HCEC 1CT (cell line): ENCODE results near the gene TBC1D17.
"Not testable (repeated sequence)": the region's sequence is repeated elsewhere in the genome, so short reads cannot be mapped to it uniquely, and the experiment has no call there.

Experiments
- DNase-seq: peaks from one replicate; pipeline ENCODE4 v3.0.0-alpha.2; 2017

The TBC1D17 gene

GRCh38 chr19:49924004-49924880 is 46.7 kb downstream of the TBC1D17 start:
- DNase-seq: no peak

GRCh38 chr19:49924881-49925210 is 47.3 kb downstream of the TBC1D17 start:
- not testable (repeated sequence) for DNase-seq

DNA sequence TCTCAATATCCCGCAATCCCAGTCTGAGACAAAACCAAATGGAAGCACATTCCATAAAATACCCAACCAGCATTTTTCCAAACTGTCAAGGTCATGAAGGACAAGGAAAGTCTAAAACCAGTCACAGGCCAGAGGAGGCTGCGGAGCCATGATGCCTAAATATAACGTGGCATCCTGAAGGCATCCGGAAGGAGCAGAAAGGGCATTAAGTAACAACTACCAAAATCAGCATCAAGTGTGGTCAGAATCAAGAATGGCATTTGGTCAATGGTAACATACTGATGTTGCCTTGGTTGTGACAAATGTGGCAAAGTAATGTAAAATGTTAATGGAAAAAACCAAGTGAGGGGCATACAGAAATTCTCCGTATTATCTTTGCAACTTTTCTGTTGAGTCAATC is 48.0 kb downstream of the TBC1D17 start:
- no peak for DNase-seq

GRCh38 chr19:49926515-49926914 is 49.0 kb downstream of the TBC1D17 start:
- DNase-seq: no peak

- no peak for DNase-seq
Observed at GRCh38 chr19:49927526-49928264, 50.2 kb downstream of the TBC1D17 start.

GRCh38 chr19:49929121-49929610 is 51.7 kb downstream of the TBC1D17 start, which contains the start of the genes ATF5 and NUP62:
Gene ATF5, plus strand, starts transcription at chr19:49929205. Its CDS starts 1,646 bp downstream, at chr19:49930851.
Gene NUP62, minus strand, starts transcription at chr19:49929504. Its CDS starts 19,697 bp downstream, at chr19:49909807.
- peak; percentile 71 for DNase-seq

- DNase-seq: peak; percentile 96
Observed at GRCh38 chr19:49929611-49930482, 52.3 kb downstream of the TBC1D17 start.

DNA sequence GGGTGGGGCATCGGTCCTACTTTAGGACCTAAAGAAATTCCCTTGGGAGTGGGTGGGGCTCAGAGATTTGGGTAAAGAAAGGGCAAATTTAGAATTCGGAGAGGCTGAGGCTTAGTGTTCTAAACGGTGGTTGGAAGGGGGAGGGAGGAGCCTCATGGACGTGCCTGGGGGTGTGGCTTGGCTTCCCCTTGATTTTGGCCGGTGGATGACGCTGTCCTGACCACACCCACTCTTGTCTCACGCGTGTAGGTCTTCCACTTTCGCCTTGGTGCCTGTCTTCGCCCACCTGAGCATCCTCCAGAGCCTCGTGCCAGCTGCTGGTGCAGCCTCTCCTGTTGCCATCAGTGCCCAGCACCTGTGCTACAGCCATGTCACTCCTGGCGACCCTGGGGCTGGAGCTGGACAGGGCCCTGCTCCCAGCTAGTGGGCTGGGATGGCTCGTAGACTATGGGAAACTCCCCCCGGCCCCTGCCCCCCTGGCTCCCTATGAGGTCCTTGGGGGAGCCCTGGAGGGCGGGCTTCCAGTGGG is 53.0 kb downstream of the TBC1D17 start:
- no peak for DNase-seq

DNA sequence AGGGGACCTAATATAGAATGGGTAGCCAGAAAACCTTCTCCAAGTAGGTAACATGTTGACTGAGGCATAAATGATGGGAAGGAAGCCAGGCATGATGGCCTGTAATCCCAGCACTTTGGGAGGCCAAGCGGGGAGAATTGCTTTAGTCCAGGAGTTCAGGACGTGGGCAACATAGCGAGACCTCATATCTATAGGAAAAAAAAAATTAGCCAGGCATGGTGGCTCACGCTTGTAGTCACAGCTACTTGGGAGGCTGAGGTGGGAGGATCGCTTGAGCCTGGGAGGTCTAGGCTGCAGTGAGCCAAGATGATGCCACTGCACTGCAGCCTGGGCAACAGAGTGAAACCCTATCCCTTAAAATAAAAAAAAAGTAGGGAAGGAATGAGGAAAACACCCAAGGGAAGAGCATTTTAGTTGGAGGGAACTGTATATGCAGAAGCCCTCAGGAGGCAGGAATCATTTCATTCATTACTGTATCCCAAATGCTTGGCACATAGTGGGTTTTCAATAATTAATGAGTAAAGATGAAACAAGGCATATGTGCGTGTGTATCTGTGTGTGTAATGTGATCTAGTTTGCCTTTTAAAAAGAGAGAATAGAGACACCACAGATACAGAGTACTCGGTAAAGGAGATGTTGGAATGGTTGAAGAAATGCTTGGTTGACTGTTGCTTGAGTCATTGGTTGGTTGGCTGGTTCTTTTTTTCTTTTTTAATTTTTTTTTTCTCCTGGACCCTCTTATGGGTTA is 54.0 kb downstream of the TBC1D17 start:
- DNase-seq: no peak

GRCh38 chr19:49932041-49932451 is 54.5 kb downstream of the TBC1D17 start:
- no peak for DNase-seq

DNA sequence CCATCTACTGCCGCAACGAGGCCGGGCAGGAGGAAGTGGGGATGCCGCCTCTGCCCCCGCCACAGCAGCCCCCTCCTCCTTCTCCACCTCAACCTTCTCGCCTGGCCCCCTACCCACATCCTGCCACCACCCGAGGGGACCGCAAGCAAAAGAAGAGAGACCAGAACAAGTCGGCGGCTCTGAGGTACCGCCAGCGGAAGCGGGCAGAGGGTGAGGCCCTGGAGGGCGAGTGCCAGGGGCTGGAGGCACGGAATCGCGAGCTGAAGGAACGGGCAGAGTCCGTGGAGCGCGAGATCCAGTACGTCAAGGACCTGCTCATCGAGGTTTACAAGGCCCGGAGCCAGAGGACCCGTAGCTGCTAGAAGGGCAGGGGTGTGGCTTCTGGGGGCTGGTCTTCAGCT is 55.2 kb downstream of the TBC1D17 start:
- DNase-seq: no peak

DNA sequence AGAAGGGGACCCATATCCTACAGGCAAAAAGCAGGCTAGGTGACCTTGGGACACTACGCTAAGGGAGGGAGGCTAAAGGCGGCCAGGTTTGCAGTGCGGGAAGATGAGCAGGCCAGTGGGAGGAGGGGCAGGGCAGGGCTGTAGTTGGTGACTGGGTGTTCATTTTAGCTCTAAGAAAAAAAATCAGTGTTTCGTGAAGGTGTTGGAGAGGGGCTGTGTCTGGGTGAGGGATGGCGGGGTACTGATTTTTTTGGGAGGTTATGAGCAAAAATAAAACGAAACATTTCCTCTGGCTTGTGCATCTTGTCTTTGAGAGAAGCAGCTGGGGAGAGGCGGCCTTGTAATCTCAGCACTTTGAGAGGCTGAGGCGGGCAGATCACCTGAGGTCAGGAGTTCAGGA is 56.1 kb downstream of the TBC1D17 start:
- DNase-seq: no peak

- no peak for DNase-seq
Observed at GRCh38 chr19:49936549-49936948, 59.0 kb downstream of the TBC1D17 start.

DNA sequence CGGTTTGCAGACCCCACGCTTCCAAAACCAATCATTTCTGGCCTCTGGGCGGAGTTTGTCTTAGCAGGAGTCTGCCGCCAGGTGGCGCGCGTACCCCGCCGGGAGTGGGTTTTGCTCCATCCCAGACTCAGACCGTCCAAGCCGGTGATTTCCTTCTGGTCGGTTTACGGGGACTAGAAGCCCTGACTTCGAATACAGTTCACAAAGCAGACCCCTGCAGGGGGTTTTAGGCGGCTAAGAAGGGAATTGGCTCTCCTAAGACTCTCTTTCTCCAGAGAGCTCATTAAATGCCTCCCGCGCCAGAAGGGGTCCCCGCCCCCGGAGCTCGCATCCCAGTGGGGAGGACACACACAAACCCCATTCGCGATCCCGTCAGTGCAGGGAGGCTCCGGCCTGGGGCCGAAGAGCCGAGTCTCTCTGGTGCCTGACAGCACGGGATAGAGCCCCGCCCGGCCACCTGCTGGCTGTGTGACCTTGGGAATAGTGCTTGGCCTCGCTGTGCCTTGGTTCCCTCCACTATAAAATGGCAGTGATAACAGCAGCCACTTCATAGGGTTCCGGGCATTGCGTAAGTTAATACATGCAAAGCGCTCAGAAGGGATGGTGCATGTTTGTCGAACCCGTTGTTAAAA is 60.4 kb downstream of the TBC1D17 start:
- peak; percentile 43 for DNase-seq
